GM21576 (cell line): ENCODE measurements around the gene PSMB5.
A peak's percentile ranks its signal among the peaks of the same experiment; 100 is the strongest.
"Not testable (repeated sequence)": the region's sequence is repeated elsewhere in the genome, so short reads cannot be mapped to it uniquely, and the experiment has no call there.

ENCODE experiments used
- ATAC-seq: cut with Tn5 transposase; IDR thresholded peaks from one replicate; pipeline ENCODE4 v1.9.1; 2021; ENCODE audit warnings: mild to moderate bottlenecking, moderate library complexity; ENCODE audit not compliant: unreplicated experiment

Gene PSMB5

DNA sequence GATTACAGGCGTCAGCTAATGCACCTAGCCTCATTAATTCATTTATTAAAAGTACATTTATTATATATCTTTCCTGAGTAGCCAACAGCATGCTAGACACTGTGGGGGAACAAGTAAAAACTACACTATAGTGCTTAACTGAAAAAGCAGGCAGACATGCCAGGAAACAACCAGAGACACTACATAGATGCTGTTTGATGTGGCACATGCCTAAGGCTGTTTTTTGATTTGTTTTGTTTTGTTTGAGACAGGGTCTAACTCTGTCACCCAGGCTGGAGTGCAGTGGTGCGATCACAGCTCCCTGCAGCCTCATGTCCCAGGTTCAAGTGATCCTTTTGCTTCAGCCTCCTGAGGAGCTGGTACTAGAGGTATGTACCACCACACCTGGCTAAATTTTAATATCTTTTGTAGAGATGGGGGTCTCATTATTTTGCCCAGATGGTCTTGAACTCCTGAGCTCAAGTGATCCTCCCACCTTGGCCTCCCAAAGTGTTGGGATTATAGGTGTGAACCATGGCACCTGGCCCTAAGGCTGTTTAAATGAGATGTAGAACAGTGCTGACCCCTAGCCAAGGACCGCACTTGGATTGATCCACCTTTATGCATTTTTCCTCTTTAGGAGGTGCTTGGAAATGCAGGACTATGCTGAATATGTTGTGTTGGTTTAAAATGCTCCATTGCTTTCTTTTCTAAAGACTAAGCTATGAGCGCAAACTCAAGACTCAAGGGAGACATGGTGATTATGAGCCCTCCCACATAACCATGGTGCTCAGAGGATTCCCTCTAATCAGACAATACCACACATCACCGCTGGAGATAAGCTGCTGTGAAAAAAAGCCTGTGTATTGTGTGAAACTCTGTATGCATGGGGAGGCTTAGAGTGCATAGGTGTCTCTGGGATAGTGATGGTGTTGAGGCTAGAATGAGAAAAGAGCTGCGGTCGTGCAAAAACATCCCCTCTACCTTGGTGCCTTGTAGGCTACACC, 14.3 kb downstream of the PSMB5 start:
- ATAC-seq, result no peak

- no peak for ATAC-seq
These were observed 16.6 kb downstream of the PSMB5 start for GRCh38 chr14:23018107-23018506.

DNA sequence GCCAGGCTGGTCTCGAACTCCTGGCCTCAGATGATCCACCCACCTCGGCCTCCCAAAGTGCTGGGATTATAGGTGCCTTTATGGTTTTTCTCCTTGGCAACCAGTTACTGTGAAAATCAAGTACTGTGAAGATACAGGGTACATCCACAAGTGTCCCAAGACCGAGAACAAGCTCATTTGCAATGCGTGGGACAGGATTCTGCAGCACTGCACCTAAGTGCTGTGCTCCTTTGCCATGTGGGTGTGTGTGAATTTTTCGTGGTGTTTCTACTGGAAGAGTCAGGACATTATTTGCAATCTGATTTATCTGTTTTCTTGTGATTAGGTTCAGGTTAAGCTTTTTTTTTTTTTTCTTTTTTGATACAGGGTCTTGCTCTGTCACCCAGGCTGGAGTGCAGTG, 17.6 kb downstream of the PSMB5 start:
- ATAC-seq, result no peak

GRCh38 chr14:23015618-23016017, 19.1 kb downstream of the PSMB5 start:
- no peak for ATAC-seq

DNA sequence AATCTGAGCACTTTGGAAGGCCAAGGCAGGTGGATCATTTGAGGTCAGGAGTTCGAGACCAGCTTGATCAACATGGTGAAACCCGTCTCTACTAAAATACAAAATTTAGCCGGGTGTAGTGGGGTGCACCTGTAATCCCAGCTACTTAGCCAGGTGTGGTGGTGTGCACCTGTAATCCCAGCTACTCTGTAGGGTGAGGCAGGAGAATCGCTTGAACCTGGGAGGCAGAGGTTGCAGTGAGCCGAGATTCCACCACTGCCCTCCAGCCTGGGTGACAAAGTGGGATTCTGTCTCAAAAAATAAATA, 21.0 kb downstream of the PSMB5 start:
- not testable (repeated sequence) for ATAC-seq

DNA sequence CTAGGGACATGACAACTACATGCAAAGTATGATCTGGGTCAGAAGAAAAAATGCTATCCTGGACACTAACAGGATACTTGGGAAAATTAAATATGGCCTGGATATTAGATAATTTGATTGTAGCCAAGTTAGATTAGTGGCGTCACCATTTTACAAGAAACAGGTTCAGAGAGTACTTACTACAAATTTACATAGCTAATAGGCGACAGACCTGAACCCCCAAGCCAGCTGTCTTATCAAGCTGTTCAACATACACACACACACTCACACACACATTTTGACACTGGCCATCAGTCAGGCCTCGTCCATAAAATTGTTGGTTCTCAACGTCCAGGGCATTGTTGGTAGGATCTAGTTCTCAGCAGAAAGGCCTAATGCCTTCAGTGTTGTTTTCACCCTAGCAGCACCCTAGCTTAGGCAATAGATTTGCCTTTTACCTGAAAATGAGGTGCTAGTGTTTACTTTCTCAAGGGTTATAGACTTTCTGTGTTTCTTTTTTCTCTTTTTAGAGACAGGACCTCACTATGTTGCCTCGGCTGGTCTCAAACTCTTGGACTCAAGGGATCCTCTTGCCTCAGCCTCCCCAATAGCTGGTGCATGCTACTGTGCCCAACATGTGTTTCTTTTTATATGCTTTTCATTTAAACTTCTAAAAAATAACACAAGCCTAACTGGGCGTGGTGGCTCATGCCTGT, 21.5 kb downstream of the PSMB5 start:
- no peak for ATAC-seq

DNA sequence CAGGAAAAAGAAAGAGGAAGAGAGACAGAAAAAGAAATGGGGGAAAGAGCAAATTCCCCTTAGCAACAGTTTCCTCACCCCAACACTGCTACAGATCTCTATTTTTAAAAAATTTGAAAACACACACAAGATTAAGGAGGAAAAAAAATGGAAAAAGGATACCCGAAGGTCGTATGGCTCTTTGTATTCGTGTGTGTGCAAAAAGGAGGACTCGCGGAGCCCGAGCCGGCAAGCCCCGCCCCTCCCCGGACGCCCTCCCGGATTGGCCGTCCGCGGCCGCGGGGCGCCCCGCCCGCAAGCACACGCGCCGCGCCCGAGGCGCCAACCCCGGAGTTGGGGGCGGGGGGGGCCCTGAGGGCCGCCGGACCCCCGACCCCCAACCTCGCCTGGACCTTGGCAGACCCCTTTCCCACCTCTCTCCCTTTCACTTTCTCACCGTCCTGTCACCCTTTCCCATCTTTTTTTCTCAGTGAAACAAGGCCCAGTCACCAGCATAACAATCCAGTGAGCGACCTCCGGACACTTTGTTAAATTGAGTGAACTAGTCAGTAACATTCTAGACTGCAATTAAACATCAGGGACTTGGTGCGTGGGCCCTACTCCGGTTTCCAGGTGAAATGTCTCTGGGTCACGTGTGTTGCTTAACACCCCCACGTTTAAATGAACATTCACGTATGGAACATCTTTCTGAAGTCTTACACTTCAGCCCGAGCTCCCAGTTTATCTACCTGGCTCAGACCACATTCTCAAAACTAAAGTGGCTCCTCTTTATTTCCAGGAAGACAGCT, 24.6 kb downstream of the PSMB5 start, which contains the start of gene C14orf93:
C14orf93 (minus strand) TSS at position 205 of the 788 bp plus-strand sequence. CDS start 11,120 bp downstream, outside the sequence.
- ATAC-seq, result no peak

DNA sequence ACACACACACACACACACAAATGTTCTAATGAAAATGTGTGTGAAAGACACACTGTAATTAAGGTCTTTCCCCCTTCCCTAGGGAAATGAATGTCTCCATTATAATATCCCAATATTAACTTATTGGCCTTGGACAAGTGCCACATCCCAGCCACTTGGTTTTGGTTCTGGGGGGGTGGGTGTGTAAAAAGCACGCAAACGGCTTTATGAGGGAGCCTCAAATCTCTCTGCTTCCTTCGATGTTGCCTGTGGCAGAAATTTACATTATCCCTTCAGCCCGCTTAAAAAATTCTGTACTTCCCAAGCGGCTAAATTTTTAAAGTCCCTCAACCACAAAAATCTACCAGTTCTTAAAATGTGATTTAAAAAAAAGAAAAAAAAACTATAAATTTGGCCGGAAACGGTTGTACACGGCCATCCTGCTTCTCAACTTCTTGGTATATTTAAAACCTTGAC, 25.2 kb downstream of the PSMB5 start:
- no peak for ATAC-seq

DNA sequence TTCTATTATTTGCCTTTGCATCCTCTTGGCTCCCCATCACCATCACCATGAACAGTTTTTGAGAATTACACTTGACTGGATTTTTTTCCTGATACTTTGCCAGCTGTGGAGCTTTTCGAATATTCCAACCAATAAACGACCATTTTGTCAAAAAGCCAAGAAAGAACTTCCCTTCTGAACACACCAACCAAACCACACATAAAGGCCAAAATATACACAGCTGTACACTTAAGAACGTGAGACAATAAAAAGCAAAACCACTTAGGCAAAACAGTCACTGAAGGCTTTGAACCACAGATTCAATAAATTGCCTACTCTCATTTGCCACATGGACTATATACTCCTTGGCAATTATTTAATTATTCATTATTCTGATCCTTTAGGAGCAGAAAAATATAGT, 25.9 kb downstream of the PSMB5 start:
- ATAC-seq, result no peak

DNA sequence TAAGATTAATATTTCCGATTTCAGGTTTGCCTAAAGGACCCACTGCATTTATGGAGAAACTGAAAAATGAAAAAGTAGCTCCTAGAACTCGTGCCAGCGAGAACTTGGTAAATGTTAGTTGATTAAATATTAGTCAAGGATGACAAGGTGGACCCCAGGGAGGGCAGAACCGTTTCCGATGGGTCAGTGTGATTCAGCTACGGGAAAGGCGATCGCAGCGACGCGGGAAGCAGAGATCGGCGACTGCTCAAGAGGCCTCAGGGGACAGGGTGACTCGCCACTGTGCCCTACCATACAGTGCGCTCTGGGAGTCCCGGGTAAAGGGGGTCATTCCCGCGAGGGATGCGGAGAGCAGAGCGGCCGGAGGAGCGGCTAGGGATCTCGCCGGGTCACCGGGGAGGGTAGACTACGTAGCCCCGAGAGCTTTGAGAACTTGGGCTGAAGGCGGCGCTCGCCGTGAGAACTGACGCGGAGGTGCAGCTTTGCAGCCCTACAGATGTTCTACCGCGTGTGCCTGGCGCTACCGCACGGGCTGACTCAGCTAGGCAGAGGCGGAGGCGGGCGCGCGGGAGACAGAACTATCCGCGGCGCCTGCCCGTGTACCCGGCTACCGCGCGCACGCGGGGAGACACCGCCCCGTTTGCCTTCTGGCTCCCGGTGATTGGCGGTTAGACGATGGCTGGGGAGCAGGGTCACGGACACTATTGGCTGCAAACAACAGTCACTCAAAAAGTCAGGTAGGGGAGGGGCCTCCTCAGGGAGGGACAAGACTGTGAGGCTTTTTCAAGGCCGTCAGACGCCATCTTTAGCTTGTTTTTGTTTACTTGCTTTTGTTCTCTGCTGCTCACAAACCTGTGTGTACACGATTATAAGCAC, 27.9 kb downstream of the PSMB5 start:
- ATAC-seq, result peak; percentile 92

GRCh38 chr14:23006188-23006534, 28.5 kb downstream of the PSMB5 start:
- no peak for ATAC-seq

GRCh38 chr14:23005451-23006187, 29.1 kb downstream of the PSMB5 start:
- no peak for ATAC-seq

DNA sequence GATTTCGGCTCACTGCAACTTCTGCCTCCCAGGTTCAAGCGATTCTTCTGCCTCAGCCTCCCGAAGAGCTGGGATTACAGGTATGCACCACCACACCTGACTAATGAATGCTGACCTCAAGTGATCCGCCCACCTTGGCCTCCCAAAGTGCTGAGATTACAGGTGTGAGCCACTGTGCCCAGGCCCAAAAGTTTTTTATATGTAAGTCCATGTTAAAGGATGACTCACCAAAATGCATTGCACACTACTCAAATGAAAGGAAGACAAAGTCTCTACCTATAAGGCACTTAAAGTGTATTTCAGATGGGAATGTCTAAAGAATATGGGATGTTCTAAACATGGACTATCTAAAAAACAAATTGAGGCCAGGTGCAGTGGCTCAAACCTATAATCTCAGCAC, 30.4 kb downstream of the PSMB5 start:
- ATAC-seq, result not testable (repeated sequence)

GRCh38 chr14:23002592-23002991, 32.1 kb downstream of the PSMB5 start:
- no peak for ATAC-seq

DNA sequence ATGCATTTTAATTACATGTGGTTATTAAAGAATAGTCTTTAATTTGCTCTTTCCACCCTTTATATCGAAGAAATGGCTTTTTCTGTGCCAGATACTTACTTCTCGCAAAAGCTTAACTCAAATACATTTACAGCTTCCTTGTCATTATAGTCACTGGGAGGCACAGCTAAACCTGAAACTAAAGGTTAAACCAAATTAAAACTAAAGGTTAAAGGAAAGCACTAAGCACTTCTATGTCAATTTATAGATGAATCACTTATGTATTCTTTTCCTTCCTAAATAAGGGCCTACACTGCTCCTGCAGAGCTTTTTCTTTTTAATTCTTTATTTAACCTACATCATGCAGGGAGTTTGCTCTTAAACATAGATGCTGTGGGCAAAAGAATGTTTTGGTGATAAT, 33.8 kb downstream of the PSMB5 start:
- ATAC-seq, result no peak

DNA sequence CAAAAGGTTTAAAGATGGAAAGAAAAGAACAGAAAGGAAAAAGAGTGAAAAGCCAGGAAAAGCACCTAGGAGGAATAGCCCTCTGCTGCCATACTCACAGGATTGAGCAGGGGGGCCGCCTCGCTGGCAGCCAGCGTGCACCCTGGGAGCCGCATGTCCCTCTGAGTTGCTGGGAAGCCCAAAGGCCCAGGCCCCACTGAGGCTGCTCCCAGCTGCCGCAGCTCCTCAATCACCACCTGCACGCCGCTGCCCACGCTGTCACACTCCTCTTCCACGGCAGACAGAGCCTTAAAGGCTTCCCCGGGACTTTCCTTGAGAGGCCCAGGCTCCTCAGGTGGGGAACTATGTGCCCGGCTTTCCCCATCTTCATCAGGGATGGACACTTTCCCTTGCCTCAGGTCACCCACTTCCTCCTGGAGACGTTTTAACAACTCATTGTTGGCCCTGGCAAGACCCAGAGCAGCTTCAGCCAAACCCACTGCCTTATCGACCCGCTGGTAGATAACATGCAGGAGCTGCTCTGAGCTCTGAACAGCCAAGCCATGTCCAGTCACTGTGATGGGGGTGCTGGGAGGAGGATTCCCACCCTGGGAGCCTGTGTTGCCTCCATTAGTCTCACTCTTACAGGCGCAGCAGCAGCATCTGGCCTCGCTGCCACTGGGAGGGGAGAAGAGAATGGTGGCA, 36.2 kb downstream of the PSMB5 start:
- ATAC-seq, result no peak

- ATAC-seq, result no peak
These were observed 36.9 kb downstream of the PSMB5 start for GRCh38 chr14:22997676-22998323.

DNA sequence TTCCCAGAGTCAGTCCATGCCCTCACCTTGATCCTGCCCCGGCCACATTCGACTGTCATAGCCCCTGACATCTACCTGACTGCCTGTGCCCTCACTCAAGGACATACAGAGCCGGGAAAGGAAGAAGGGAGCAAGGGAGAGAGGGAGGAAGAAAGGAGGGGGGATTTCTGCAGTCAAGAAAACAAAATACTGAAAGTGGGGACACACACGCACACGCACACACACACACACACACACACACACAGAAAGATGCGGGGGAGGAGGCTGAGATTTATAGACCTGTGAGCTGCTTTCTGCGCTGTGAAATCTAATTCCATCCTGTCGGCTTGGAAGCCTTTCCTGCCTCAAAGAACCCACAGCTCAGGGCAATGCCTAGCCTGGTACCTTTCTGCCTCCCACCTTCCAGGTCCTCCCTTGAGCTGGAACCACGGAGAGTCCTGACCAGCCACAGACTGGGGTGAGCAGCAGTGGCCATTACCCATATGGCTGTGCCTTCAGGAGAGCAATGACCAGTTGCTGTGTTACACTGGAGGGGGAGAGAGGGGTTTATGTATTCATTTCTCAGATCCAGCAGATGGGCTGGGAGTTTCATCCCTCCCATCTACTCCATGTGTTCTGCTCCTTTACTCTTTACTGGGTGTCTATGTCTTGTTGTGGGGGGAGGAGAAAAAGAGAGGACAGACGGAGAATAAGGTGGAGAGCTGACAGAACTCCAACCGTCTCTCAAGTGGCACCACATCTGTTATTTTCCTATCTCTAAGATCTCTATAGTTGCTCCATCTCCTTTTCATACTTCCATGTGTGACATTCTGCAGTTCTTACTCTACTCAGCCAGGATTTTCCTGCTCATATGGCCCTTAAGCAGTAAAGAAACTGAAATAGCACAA, 37.7 kb downstream of the PSMB5 start:
- ATAC-seq, result no peak
